Glutamatergic neuron (in vitro differentiated cells): ENCODE results near the gene PPP1R15B. TPM values are rescaled to one million over a fixed set of nuclear protein-coding genes. Genes with fewer than 3 reads are reported as not detected.

Source experiments
- DNase-seq: peaks from one replicate; pipeline ENCODE4 v3.0.0; 2022
- H3K27ac Mint-ChIP-seq: one replicate; pipeline ENCODE4 v1.8.0; 2020; ENCODE audit warnings: mild to moderate bottlenecking, mixed read lengths, inconsistent platforms; ENCODE audit not compliant: unreplicated experiment
- H3K27me3 Mint-ChIP-seq: one replicate; pipeline ENCODE4 v1.8.0; 2020; ENCODE audit warnings: mild to moderate bottlenecking, moderate library complexity, mixed read lengths, inconsistent platforms; ENCODE audit not compliant: unreplicated experiment
- H3K36me3 Mint-ChIP-seq: one replicate; pipeline ENCODE4 v1.8.0; 2020; ENCODE audit warnings: mild to moderate bottlenecking, mixed read lengths, inconsistent platforms; ENCODE audit not compliant: unreplicated experiment
- H3K4me1 Mint-ChIP-seq: one replicate; pipeline ENCODE4 v1.8.0; 2020; ENCODE audit warnings: mild to moderate bottlenecking, low read depth, mixed read lengths, inconsistent platforms; ENCODE audit not compliant: unreplicated experiment
- H3K4me3 Mint-ChIP-seq: one replicate; pipeline ENCODE4 v1.8.0; 2020; ENCODE audit warnings: mild to moderate bottlenecking, mixed read lengths, inconsistent platforms; ENCODE audit not compliant: unreplicated experiment
- H3K9me3 Mint-ChIP-seq: one replicate; pipeline ENCODE4 v1.8.0; 2020; ENCODE audit warnings: mild to moderate bottlenecking, moderate library complexity, mixed read lengths, inconsistent platforms; ENCODE audit not compliant: unreplicated experiment
- CTCF ChIP-seq: fragments of 200-600 bp; sonication (generic); IDR thresholded peaks from one replicate; pipeline ENCODE4 v1.5.0; 2021; ENCODE audit not compliant: partially characterized antibody, unreplicated experiment
- total RNA-seq: library from RNA; stranded (reverse); fragmentation: NEBNext Ultra II Directional; extraction: Animal tissue kit (Norgen Biotek cat#: 25700); gene quantifications from one replicate; pipeline ENCODE4 v1.2.1, GENCODE V29; 2021; ENCODE audit not compliant: unreplicated experiment

Gene PPP1R15B
- total RNA-seq, 1 donor from 2014 or later: 45.3 TPM

- Mint-ChIP-seq H3K4me1 (peaks cover 63% of the 10 kb centered on the region), H3K9me3 (peaks cover 38% of the 10 kb centered on the region), H3K27ac (peak overlapping the region; percentile 100), H3K36me3 (peaks cover 14% of the 10 kb centered on the region), H3K4me3 (peak overlapping the region; percentile 85), H3K27me3 (peaks cover 34% of the 10 kb centered on the region)
- TF ChIP-seq CTCF: peak; percentile 84
- DNase-seq: peak; percentile 91
These were observed 34.9 kb upstream of the PPP1R15B start for GRCh38 chr1:204446413-204447111.

- Mint-ChIP-seq H3K27me3 (peaks cover 34% of the 10 kb centered on the region), H3K4me3 (peak overlapping the region; percentile 85), H3K9me3 (peaks cover 36% of the 10 kb centered on the region), H3K36me3 (peaks cover 13% of the 10 kb centered on the region), H3K4me1 (peaks cover 68% of the 10 kb centered on the region), H3K27ac (peak overlapping the region; percentile 100)
- TF ChIP-seq CTCF: no peak
- DNase-seq: peak; percentile 86
These were observed 34.3 kb upstream of the PPP1R15B start for GRCh38 chr1:204445860-204446412.

- Mint-ChIP-seq H3K36me3 (peaks cover 13% of the 10 kb centered on the region), H3K27ac (no peak overlapping the region), H3K27me3 (peaks cover 32% of the 10 kb centered on the region), H3K4me1 (peaks cover 69% of the 10 kb centered on the region), H3K9me3 (peaks cover 36% of the 10 kb centered on the region), H3K4me3 (peak overlapping the region; percentile 22)
- no peak for TF ChIP-seq CTCF
- DNase-seq: no peak
These were observed 32.4 kb upstream of the PPP1R15B start for GRCh38 chr1:204443871-204444581.

GRCh38 chr1:204443260-204443619 is 31.6 kb upstream of the PPP1R15B start:
- DNase-seq: no peak
- H3K9me3 Mint-ChIP-seq: peaks cover 36% of the 10 kb centered on the region
- peaks cover 13% of the 10 kb centered on the region for H3K36me3 Mint-ChIP-seq
- no peak for TF ChIP-seq CTCF
- peaks cover 64% of the 10 kb centered on the region for H3K4me1 Mint-ChIP-seq
- peak overlapping the region; percentile 91 for H3K27ac Mint-ChIP-seq
- peak overlapping the region; percentile 36 for H3K4me3 Mint-ChIP-seq
- H3K27me3 Mint-ChIP-seq: peaks cover 34% of the 10 kb centered on the region
